HG03025 (cell line): ENCODE results near the gene FGGY.
"Not testable (repeated sequence)": the region's sequence is repeated elsewhere in the genome, so short reads cannot be mapped to it uniquely, and the experiment has no call there.

Experiments used
- ATAC-seq: cut with Tn5 transposase; IDR thresholded peaks from one replicate; pipeline ENCODE4 v1.9.1; 2021; ENCODE audit warnings: mild to moderate bottlenecking, moderate library complexity; ENCODE audit not compliant: unreplicated experiment, low FRiP score

The FGGY gene

GRCh38 chr1:59345221-59345620, 48.3 kb downstream of the FGGY start:
- ATAC-seq = no peak

DNA sequence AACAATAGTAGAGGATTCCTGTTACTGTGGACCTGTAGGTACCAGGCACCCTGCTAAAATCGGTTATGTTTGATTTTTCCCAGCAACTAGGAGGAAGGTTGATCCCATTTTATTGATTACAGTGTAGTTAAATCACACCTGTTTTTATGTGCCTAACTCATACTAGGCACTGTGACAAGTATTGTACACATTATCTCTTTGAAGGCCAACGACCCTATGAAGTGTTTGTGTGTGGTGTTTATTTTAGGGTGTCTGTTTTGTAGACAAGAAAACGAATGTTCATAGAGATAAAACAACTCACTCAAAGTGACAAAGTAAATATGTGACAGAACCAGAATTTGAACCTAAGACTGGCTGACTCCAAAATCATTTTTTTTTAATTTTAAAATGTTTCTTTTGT, 49.5 kb downstream of the FGGY start:
- ATAC-seq = no peak

DNA sequence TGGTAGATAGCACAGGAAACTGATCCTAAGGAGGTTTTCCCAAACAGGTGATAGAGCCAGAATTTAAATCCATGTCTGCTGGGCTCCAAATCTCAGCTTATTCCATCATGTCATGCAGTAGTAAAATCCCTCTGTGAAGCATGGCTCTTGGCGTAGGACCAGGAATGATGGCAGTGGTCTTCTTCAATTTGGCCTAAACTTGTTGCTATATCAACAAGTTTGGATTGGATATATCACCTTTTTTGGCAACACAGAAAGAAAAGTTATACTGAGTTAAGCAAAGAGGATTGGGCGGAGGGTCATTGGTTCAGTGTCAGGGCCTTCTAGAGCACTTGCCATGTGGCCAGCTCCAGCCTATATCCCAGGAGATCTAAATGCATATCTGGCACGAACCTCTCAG, 52.2 kb downstream of the FGGY start:
- no peak for ATAC-seq

- ATAC-seq = no peak
These were observed 53.6 kb downstream of the FGGY start for GRCh38 chr1:59350521-59350920.

GRCh38 chr1:59352065-59352464, 55.2 kb downstream of the FGGY start:
- no peak for ATAC-seq

GRCh38 chr1:59353453-59353852, 56.6 kb downstream of the FGGY start:
- no peak for ATAC-seq

GRCh38 chr1:59354239-59354638, 57.3 kb downstream of the FGGY start:
- ATAC-seq = not testable (repeated sequence)

DNA sequence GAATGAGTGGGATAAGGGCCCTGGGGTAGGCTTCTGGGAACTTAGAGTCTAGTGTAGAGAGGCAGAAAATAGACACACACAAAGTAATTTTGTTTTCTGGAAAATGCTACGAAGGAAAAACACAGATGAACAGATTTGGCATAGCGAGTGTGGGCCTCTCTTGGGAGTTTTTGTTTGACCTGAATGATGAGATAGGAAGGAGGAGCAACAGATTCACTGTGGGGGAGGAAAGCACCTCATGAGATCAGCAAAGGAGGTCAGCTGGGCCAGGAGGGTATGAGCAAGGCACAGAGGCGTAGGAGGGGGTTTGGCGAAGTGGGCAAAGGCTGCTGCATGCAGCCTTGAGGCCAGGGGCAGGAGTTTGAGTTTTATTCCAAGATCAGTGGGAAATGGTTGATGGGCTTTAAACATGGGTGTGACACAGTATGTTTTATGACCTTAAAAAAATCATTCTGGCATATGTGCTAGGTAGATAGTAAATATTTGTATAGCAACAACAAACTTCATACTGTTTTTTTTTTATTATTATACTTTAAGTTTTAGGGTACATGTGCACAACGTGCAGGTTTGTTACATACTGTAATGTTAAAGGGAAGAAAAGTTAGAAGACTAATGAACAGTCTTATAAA, 57.9 kb downstream of the FGGY start:
- ATAC-seq = no peak

DNA sequence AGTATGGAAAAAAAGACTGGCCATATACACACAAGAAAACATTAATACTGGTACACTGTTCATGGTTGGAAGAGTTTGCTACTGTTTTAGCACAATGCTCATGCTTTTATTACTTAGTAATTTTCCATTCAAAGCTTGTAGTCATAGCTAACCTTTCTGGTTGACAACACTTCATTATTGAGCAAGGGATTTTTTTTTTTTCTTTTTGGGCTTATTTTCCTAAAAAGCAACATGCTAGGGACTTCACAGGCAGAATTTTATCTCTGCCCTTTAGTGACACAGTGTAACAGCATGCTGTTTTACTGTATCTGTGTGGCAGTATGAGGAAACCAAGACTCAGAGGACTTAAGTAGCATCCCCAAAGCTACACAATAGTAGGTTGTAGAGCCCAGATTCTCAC, 58.5 kb downstream of the FGGY start:
- ATAC-seq = no peak

DNA sequence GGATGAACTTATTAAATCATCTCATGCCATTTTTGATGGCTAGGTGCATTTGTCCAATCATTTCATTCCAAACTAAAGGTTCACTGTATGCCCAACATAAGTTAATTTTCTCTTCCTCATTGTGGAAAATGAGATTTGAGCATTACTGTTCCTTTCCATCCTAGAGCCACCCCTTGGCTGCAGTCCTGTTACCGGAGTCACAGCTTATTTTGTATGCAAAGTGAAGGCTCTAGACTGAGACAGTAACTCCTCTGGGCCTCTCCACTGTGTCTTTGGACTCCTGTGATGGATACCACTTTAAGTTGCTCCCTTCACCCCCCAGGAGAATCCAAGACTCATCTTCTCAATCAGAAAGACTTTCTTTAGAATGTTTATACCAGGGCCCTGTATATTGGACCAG, 59.7 kb downstream of the FGGY start:
- ATAC-seq = no peak

- ATAC-seq = no peak
These were observed 60.9 kb downstream of the FGGY start for GRCh38 chr1:59357645-59358320.

GRCh38 chr1:59359325-59359724, 62.4 kb downstream of the FGGY start:
- no peak for ATAC-seq

DNA sequence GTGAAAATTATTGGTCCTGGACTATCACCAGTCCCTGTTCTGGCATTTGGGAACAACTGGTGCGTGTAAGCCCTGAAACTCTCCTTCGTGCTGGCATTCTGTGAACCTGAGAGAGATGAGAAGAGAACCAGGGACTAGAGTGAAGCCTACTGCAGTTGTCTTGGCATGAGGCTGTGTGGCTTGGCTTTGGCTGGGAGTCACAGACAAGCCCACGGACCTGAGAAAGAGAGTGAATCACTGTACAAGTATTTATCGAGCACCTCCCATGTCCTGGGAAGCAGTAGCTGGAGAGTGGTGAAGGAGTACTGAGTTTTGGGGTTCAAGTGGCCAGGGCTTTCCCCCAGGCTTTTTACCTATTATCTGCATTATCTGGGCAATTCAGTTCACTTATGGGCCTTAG, 63.3 kb downstream of the FGGY start:
- no peak for ATAC-seq

DNA sequence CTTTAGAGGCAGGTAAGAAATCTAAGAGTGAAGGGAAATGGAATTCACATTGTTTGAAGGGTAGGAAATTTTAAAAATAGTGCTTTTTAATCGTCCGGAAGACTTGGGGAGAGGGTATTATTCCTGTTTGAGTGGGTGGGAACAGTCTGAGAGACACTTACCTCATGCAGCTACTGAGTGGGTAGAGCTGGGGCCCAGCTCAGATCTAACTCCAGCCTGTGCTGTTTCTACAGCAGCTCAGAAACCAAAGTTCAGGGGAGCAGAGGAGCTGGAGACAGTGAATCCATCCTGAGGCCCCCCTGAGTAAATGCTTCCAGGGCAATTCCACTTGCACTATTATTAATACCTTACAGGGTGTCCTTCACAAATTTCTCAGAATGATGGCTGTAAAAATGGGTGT, 63.8 kb downstream of the FGGY start:
- ATAC-seq = no peak

- ATAC-seq = no peak
These were observed 64.9 kb downstream of the FGGY start for GRCh38 chr1:59361766-59362165.

- no peak for ATAC-seq
These were observed 67.1 kb downstream of the FGGY start for GRCh38 chr1:59364037-59364436.

DNA sequence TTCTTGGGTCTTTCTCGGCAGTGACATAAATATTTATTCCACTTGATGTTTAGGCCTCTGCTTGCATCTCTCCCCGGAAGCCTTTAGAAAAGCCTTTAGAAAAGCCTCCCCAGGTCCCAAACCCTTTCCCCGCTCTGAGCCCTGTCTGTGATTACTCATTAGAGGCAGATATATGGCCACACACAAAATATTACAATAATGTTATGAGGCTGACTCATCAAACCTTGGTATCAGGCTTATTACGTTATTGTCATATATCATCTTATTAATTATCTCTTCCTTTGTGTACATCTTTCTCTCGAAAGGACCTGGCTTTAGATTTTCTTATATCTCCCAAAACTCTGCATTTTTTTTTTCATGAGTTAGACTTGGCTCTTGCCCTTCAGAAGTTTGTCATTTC, 69.5 kb downstream of the FGGY start:
- no peak for ATAC-seq

GRCh38 chr1:59367301-59368007, 70.6 kb downstream of the FGGY start:
- no peak for ATAC-seq

DNA sequence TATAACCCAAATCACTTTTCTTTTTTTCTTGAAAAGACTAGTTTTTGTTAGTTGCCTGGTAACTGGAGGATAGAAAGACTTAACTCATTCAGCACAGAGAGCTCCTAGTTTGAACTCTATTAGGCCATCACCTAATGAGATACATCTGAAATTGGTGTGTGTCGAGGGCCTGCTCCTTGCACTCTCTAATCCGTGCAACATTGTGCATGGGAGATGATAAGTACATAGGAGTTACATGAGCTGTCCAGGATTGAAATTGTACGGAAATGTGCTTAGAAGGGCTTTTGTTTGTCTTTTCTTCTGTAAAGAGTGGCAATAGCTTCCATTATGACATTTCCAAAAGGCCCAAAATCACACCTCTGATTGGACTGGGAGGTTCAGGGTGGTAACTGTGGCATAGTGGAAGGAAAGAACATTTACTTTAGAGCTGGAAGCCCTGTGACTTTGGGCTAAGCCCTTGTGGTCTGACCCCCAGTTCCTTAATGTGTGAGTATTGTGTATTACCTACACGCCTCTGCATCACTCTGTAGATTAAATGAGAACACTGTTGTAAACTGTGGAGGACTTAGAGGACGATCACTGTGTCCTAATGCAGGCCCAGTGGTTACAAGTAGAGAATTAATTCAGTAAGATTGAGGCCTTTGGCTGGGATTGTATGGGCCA, 71.2 kb downstream of the FGGY start:
- ATAC-seq = no peak

DNA sequence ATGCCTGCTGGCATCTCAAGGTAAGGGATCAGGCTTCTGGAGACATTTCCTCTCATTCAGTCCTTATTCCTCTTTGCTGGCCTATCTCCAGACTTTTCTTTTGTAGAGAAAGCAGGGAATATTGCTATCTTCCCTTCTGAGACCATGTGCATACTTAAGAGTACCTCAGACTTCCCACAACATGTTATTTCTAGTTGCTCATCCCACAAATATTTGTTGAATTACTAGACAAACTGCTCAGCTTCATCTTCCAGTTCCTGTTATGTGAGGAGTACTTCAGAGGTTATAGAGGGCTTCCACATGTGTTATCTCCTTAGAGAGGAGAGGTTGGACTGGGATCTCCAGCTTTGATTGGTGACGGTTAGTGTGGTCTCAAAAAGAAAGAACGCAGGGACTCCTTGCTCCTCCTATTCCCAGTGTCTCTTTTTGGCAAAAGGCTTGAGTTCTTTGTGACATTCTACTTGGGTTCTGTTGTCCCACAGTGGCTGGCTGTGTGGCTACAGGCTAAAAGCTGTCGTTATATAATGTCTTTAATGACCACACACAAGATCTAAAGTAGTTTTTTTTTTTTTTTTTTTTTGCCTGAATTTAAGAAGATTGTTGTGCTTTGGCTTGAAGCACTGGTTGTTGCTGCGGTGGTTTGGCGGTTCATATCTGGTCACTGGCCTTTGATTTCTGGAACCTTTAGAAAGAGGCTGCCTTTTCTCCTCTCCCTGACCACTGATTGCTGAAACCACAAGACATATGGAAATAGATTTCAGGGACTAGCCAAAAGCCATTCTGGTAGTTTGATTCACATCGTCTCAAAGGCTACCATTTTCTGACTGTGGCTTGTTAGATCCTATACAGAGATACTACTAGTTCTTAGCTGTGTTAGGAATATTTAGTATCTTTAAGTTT, 78.7 kb downstream of the FGGY start:
- no peak for ATAC-seq
